Stimulated activated CD8-positive, alpha-beta memory T cell treated with anti-CD3 and anti-CD28 coated beads, Interleukin-2, amount 100 ng/mL, for 48 hours (primary cell): ENCODE measurements around the gene FBXO44.
"Not testable (repeated sequence)": the region's sequence is repeated elsewhere in the genome, so short reads cannot be mapped to it uniquely, and the experiment has no call there.

Experiments used
- DNase-seq, 2 donors: peaks; one replicate each; pipeline ENCODE4 v3.0.0-alpha.2; 2020; ENCODE audit warnings: low read depth in 2 of 2

The FBXO44 gene, protein sequence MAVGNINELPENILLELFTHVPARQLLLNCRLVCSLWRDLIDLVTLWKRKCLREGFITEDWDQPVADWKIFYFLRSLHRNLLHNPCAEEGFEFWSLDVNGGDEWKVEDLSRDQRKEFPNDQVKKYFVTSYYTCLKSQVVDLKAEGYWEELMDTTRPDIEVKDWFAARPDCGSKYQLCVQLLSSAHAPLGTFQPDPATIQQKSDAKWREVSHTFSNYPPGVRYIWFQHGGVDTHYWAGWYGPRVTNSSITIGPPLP

DNA sequence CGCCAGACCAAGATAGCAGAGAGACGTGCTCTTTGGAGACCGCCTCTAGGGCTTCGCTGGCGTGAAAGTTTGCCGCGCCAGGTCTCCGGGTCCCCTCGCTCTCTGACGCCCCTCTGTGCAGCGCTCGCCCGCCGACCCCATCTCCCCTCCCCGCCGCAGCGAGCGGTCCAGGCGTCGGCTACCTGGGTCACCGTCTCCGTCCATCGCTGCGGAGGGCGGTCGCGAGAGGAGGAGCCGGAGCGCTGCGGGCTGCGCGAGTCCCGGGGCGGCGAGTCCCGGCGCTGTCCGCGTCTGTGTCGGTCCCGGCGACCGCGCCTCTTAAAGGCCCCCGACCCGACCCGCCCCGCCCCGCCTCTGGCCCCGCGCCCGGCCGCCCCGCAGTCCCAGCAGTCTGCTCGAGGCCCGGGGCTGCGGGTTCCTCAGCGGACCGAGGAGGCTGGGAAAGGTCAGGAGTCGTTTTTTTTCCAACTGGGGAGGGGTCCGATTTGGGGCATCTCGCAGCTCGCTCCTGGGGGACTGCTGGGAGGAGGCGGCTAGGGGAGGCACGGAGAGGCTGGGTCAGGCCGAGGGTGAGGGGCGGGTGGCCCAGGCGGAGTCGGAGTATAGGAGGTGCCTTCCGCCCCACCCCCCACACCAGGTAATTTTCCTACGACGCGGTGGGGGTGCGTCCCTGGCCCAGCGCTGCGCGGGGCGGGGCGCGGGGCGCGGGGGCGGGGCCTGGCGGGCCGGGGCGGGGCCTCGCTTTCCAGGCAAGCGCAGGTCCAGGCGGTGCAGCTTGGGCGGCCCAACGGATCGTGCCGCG, at the start of gene FBXO44, which contains the start of gene FBXO2:
Gene FBXO44, plus strand, starts transcription at position 741 of the 802 bp plus-strand sequence. CDS start 959 bp downstream, outside the sequence.
Gene FBXO2, minus strand, starts transcription at position 293 of the 802 bp plus-strand sequence. Its CDS starts 89 bp downstream, at position 204.
- peak; percentile 44 to 48 for DNase-seq

DNA sequence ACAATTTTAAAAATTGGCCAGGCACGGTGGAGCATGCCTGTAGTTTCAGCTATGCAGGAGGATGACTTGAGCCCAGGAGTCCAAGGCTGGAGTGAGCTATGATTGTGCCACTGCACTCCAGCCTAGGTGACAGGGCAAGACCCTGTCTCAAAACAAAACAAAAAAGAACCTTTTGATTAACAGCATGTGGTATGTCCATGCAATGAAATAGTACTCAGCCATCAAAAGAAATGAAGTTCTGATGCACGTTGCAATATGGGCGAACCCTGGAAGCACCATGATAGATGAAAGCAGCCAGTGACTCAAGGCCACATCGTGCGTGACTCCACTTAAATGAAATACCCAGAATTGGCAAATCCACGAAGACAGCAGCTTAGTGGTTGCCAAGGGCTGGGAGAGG, 47.9 kb upstream of the FBXO44 start:
- DNase-seq: no peak

DNA sequence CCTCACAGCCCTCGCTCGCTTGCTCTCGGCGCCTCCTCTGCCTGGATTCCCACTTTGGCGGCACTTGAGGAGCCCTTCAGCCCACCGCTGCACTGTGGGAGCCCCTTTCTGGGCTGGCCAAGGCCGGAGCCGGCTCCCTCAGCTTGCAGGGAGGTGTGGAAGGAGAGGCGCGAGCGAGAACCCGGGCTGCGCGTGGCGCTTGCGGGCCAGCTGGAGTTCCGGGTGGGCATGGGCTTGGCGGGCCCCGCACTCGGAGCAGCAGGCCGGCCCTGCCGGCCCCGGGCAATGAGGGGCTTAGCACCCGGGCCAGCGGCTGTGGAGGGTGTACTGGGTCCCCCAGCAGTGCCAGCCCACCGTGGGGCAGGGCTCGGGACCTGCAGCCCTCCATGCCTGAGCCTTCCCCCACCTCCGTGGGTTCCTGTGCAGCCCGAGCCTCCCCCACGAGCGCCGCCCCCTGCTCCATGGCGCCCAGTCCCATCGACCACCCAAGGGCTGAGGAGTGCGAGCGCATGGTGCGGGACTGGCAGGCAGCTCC, 46.0 kb upstream of the FBXO44 start:
- not testable (repeated sequence) for DNase-seq

DNA sequence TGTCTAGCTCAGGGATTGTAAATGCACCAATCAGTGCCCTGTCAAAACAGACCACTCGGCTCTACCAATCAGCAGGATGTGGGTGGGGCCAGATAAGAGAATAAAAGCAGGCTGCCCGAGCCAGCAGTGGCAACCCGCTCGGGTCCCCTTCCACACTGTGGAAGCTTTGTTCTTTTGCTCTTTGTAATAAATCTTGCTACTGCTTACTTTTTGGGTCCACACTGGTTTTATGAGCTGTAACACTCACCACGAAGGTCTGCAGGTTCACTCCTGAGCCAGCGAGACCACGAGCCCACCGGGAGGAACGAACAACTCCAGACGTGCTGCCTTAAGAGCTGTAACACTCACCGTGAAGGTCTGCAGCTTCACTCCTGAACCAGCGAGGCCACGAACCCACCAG, 45.3 kb upstream of the FBXO44 start:
- DNase-seq: not testable (repeated sequence)

DNA sequence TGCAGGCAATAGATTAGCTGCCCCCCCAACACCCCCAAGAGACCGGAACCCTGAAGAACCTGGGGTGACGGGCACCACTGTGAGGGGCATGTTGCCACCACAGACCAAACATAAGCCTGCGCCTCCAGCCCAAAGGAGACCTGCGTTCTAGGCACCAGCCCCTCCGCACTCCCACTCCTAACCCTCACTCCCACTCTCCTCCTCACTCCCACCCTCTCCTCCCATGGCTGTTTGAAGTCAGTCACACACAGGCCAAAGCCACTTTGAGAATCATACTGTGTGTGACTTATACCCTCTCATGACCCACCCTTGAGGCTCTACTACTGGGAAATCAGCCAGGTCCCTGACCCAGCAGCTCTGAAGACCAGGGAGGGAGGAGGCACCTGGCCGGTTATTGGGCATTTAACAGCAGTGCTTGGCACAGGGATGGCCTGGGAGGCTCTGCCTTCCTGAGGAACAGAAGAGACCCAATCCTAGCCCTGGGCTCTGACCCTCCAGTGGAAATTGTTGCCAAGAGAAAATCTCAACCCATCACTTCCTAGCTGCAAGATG, 44.0 kb upstream of the FBXO44 start:
- DNase-seq: no peak

DNA sequence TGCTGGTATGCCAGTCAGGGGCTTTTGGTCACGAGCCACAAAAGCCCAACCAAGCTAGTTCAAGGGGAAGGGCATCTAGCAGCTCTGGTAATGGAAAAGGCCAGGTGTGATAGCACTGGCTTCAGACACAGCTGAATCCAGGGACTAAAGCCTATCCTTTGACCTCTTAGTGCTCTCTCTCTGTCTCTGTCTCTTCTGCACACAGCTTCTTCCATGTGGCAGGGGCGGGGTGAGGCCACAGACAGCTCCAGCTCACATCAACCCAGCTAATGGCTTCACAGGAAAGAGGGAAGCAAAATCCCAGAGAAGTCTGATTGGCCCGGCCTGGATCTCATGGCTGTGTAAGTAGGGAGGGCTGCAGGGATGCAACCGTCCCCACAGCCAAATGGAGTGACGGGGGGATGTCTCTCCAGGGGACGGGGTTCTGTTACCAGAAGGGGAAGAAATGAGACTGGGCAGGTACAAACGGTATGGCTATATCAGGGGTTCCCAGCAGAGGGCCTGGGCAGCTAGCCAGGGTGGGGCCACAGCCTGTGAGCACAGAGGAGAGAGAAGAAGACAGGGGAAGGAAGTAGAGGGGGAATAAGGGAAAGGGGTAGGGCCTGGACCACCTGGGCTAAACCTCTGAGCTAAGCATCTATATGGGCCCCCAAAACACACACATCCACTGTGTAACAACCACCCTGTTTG, 42.9 kb upstream of the FBXO44 start:
- DNase-seq: no peak

DNA sequence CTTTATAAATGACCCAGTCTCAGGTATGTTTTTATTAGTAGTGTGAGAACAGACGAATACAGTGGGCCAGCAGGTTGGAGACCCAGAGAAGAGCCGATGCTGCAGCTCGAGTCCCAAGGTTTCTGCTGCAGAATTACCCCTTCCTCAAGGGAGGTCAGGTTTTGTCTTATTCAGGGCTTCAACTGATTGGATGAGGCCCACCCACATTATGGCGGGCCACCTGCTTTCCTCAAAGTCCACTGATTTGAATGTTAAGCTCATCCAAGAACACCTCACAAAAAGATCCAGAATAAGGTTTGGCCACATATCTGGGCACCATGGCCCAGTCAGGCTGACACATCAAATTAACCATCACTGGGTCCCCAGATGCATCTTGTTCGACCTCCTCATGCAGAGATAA, 41.3 kb upstream of the FBXO44 start:
- no peak for DNase-seq

DNA sequence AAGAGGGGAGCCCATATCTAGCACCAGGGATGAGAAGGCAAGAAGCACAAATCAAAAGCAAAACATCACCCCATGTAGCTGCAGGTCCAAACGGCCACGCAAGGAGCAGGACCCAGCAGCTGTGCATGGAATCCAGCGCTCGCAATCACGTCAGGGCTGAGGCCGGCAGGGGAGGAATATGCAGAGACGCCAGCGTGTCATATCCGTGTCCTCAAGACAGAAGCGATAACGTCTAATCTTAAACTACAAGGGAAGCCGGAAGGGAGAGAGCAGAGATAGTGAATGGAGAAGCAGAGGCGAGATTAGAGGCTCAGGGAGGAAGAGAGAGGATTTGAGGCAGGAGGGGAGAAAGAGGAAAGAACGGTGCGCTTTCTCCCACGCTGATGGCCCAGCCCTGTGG, 39.6 kb upstream of the FBXO44 start:
- DNase-seq: no peak

DNA sequence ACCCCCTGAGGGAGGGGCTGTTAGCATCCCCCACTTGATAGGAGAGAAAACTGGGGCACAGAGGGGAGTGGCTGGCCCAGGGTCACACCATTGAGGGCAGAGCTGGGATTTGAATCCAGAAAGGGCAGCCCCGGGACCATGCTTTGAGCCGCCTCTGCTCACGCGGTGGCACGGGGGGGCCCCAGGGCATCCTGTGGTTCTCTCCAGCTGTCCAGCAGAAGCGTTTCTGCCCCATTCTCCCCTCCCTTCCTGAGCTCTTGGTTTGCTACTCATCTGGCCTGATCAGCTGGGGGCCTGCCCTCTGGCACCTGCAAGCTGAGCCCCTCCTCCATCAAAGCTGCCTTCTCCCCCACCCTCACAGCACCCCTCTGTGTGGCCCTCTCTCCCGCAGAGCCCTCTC, 37.9 kb upstream of the FBXO44 start:
- DNase-seq: no peak

DNA sequence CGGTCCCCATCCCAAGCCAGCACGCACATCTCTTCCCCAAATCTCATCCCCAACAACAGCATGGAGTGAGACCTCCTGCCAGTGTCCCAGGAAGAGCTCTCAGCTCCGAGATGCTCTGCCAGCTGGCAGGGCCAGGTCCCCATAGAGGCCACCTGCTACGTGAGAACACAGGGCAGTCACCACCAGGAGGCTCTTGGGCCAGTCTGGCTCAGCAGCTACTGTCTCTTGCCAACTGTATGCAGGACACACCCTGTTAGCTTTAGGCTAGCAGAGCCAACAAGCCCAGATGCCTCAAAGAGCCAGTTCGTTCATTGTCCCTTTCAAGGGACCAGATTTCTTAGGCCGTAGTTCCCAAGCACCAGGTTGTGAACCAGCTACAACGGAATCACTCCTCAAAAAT, 37.4 kb upstream of the FBXO44 start:
- no peak for DNase-seq

DNA sequence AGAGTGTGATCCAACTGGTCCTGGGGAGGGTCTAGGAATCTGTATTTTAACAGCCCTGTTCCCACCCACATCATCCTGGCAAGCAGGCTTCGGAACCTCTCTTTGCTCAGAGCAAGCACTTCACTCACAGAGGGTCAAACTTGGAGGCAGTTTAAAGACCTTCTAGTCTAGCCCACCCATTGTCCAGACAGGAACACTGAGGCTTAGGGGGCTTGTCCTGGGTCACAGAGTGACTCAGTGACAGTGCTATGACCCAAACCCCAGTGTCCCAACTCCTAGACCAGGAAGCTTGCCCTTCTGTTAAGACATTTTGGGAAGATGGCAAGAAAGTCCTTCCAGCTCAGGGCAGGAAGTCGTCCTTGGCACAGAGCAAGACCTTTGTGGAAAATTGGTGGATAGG, 36.9 kb upstream of the FBXO44 start:
- DNase-seq: no peak

DNA sequence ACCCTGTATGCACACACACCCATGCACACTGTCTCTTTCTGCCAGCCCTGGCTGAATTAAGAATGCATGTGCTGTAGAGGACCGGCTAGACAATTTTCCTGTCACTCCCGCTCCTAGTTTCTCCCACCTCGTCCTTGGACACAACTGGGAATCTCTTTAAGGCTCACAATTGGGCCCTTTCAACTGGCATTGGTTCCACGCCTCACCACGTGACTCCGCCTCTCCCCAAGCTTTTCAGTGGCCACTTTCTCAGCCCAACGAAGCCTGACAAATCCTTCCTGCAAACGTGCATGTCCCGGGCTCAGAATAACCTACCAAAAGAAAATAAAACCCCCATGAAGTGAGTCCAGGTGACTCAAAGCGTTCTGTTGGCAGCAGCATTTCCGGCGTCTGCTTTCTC, 34.3 kb upstream of the FBXO44 start:
- no peak for DNase-seq

DNA sequence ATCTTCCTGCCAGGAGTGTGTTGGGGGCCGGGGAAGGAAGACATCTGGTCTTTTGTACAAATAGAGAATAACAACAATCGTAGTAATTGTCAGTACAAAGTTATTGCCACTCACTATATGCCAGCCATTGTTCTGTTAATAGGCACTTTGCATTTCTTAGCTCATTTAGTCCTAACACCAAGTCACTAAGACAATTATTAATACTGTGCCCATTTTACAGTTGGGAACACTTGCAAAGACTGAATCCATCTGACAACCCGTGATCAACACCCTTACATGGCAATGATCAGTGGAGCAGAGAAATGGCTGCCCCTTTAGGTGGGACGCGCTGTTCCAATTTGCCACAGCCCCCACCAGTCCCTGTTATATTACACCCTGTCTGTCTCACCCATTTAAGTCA, 33.8 kb upstream of the FBXO44 start:
- DNase-seq: no peak

DNA sequence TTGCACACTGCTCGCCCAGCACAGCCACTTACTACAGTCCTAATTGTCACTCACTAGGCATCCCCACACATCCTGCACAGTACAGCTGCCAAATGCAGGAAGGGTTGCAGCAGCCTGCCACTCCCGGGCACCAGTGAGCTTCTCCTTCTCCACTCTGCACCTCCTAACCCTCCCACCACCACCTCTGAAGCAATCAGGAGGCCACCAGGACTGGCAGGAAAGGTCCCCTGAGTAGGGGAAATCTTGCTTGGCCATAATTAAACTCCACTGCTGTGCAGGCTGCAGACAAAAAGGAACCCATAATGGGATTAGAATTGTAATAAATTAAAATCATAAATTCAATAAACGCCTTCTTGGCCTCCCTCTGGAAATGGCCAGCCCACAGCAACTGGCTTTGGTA, 32.3 kb upstream of the FBXO44 start:
- DNase-seq: no peak

DNA sequence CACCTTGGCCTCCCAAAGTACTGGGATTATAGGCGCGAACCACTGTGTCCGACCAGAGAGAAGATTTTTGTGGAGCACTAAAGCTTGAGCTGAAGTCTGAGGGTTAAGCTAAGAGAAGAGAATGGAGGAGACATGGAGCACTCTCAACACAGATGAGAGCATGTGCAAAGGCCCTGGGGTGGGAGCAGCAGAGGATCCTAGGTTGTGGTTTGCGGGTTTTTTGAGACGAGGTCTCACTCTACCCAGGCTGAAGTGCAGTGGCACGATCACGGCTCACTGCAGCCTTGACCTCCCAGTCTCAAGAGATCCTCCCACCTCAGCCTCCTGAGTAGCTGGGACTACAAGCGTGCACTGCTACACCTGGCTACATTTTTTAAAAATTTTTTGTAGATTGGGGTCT, 31.0 kb upstream of the FBXO44 start:
- no peak for DNase-seq

DNA sequence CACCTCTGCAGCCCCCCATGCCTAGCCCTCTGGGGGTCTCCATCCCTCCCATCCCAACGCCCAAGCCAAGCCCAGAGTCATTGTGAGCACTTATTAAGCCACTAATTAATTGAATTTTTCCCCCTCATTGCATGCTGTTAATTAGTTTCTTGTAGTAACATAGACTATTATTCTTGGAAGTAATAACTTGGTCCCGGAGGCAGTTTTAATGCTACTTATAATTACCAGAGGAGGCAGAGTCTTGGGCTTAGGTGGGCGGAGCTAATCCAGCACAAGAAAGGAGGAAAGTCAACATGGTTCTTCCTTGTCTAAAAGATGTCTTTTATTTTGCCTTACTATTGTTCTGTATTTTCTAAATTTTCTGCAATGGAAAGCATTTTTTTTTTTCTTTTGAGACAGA, 28.1 kb upstream of the FBXO44 start:
- no peak for DNase-seq

DNA sequence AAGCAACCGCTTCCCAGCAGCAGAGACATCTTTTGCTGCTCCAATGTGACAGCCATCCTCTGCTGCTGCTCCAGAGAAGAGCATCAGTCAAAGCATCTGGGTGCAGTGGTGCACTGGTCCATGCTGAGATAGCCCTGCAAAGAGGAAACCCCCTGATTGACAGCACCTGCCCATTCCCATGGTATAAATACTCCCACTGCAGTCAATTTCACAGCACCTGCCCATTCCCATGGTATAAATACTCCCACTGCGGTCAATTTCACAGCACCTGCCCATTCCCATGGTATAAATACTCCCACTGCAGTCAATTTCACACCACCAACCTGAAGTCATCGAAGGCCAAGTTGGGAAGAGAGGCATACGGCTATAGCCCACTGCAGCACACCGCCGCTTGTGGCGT, 25.9 kb upstream of the FBXO44 start:
- DNase-seq: no peak

DNA sequence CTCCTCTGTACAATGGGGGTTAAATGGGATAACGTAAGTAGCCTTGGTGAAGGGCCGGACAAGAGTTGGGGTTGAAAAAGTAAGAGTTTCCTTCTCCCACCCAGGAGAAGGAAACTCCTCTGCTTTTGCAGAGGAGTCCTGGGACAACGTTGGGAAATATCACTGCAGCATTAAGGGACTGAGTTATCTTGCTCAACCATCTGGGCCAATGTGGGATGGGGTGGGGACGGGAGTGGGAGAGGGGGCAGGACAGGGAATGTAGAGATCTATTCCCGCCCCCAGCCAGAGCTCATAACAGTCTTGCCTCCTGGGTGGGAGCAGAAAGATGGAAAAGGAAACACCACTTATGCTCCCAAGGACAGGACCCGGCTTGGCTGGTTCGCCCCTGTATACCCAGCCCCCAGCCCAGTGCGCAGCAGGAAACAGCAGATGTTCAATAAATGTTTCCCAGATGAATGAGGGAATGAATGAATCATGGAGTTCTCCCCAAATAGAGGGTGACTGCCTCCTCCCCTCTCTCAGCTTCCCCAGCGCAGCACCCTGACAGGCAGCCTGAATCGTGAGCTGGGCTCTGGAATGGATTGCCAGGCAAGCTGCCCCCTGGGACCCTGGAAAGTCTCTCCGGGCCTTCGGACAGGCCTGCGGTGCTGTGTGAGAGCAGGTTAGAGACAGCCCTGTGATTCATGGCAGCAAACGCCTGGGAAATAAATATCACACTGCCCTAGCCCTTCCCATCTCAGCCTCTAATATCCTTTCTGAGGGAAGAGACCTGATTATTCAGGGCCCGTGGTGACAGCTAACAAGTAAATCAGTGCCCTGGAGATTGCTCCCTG, 25.3 kb upstream of the FBXO44 start:
- DNase-seq: no peak

DNA sequence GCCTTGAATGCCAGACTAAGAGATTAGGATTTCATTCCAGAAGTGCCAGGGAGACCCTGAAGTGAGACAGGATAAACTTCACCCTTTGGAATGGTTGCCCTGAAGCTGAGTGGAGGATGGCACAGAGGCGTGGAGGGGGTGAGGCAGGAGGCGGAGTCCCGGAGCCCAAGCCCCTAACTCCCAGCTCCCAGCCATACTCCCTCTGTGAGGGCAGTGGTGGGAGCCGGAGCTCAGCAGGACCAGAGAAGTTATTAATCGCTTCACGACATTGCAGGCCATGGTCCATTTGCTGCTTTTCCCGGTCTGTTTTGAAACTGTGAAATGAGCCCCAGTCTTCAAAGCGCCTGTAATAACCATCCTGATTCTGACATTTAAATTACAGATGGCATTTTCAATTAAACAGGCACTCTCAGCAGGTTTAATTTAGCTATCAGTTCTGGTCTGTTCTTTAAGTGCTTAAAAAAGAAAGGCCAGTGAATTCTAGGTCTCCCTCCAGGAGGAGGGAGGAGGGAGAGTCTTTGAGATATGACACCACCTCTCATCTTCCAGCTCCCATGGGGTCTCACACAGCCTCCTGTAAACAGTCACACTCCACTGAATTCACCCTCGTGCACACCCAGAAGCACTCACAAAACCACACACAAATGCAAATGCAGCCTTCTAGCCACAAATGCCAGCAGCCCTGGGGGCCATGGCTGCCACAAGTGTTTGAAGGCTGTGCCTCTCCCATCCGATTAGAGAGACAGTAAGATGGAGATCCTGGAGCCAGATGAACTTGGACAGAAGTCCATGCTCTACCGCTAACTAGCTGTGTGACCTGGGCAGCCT, 20.1 kb upstream of the FBXO44 start:
- DNase-seq: no peak

DNA sequence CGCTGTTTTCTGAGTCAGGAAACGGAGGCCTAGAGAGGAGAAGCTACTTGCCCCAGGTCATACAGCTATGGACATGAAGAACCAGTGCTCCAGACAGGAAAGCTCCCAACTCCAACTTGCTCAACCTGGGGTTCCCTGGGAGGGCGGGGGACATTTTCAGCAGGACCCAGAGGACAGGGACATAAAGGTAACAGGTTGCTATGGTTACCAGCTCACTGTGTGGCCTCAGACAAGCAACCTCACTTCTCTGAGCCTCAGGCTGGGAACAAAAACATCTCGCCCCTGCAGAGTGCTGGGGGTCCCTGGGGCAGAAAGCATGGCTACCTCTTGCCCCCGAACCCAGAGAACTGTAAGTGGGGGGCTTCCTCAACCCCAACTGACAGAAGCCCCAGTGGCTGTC, 16.6 kb upstream of the FBXO44 start:
- no peak for DNase-seq
